GM18951 (cell line): Measurements from ENCODE around the gene SLC26A3.

ENCODE experiments used
- POLR2A ChIP-seq: IDR thresholded peaks from 4 replicates; pipeline ENCODE4 v1.6.1; 2011; ENCODE audit warnings: mild to moderate bottlenecking; ENCODE audit not compliant: insufficient read length, insufficient read depth; ENCODE audit errors: extremely low read depth
- in situ Hi-C: fragments of 300-500 bp; cut with MboI; formaldehyde crosslinking; loops from one replicate; pipeline ENCODE4 v1.12.0; 2022; ENCODE audit warnings: low sequenced_read_pairs, mixed read lengths, inconsistent platforms; ENCODE audit not compliant: unreplicated experiment

Gene SLC26A3

DNA sequence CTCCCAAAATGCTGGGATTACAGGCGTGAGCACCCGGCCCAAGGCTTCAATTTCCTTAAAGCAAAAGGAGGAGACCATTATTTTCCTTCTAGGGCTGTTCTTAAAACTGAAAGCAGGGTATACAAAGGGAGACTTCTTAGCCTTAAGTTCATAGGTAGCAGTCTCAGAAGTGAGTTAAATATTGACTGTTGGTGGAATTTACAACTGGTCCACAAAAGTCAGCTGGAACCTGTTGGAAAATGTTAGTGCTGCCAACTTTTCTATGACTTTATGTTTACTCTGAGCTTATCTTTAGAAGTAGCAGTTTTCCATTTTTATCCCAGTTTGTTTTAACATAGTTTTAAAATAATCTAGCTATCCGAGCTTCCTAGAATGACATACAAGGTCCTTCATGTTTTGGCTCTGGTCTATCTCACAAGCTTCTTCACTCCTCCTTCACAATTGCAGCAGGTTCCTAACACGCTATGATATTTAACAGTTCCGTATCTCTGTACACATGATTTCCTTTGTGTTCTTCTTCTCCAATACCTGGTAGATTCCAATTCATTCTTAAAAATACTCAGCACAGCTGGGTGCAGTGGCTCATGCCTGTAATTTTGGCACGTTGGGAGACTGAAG lies 3.3 kb downstream of the SLC26A3 start:
- no peak for TF ChIP-seq POLR2A
- in situ Hi-C loops = no loop called here

DNA sequence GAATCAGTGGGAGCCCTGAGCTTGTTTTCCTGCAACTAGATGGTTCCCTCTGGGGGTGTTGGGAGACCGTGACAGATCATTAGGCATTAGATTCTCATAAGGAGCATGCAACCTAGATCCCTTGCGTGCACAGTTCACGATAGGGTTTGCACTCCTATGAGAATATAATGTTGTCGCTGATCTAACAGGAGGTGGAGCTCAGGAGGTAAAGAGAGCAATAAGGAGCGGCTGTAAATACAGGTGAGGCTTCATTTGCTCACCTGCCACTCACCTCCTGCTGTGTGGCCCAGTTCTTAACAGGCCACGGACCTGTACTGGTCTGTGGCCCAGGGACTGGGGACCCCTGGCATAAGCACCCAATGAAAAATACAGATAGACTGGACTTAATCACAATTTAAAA lies 10.7 kb downstream of the SLC26A3 start:
- no peak for TF ChIP-seq POLR2A
- in situ Hi-C loops = no loop called here

DNA sequence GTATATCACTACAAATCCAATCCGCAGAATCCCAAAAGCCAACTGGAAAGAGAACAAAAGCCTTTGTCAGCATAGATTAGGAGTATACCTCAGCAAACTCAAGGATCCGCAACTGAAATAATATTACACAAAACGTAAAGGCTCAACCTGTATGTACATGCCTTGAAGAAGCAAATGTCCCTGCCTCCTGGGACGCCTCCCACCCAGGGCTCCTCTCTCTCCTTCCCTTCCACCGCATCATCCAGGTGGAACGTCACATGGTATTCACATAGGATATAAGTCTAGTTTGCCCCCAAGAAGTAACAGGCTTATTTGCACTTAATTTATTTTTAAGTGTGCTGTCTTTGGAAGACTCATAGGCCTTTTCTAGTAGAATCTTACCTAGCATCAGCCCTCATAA lies 13.4 kb downstream of the SLC26A3 start:
- in situ Hi-C loops = no loop called here

DNA sequence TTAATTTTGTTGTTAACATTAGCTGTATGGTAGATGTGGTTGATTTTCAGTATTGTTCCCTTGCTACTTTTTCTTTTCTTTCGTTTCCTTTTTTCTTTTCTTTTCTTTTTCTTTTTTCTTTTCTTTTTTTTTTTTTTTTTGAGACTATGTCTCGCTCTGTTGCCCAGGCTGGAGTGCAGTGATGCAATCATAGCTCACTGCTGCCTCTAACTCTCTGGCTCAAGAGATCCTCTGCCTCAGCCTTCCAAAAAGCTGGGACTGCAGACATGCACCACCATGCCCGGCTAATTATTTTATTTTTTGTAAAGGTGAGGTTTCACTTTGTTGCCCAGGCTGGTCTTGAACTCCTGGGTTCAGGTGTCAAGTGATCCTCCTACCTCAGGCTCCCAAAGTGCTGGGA lies 14.4 kb downstream of the SLC26A3 start:
- in situ Hi-C loops = no loop called here

More for the DNA sequence above, 13.4 kb downstream of the SLC26A3 start:
- no peak for TF ChIP-seq POLR2A

DNA sequence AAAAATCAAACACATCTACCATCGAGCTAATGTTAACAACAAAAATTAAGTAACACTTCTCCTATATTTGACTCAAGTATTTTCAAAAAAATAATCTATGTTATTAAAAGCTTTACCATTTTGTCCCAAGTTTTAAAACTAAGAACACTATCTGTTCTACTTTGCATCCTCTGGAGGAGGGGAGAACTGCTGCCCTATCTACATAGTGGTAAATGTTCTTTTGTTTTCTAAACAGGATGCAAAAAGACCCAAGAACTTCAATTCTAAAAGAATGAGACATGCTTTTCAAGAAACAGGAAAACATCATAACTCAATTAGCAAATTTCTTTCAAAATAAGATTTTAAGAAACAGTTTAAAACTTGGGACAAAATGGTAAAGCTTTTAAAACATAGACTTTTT lies 14.8 kb downstream of the SLC26A3 start:
- in situ Hi-C loops = no loop called here
- no peak for TF ChIP-seq POLR2A

More for the DNA sequence above, 14.4 kb downstream of the SLC26A3 start:
- no peak for TF ChIP-seq POLR2A

DNA sequence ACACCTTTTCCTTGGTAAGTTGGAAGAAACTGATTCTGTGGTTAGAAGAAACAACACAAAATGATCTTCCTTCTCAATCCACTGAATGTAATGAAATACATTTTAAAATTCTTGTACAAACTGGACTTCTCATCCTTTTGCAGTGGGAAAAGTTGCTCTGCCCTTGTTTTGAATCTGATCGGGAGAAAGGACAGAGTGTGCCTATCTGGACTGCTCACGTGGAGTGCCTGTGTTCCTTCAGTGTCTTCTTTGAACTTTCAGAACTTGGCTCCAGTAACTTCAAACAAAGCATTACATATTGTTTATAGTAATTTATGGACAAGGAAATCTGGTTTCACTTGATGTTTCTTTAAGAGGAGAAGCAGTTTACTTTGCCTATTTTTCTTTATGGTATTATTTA lies 17.1 kb downstream of the SLC26A3 start:
- TF ChIP-seq POLR2A = no peak
- in situ Hi-C loops = no loop called here

DNA sequence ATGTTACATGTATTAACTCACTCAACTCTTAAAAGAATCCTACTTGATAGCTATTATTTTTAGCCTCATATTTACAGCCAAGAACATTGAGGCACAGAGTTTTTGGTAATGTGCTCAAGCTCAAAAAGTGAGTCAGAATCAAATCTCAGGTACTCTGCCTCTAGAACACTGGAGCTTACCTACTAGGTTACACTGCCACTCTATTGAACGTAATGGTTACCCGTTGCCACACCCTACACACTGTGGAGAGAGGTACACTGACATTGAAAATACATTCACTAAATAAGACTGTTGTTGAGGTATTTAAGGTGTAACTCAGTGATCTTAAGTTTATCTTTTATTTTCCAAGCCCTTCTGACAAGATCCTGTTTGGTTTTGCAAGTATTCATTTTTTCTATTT lies 17.9 kb downstream of the SLC26A3 start:
- TF ChIP-seq POLR2A = no peak
- in situ Hi-C loops = no loop called here

DNA sequence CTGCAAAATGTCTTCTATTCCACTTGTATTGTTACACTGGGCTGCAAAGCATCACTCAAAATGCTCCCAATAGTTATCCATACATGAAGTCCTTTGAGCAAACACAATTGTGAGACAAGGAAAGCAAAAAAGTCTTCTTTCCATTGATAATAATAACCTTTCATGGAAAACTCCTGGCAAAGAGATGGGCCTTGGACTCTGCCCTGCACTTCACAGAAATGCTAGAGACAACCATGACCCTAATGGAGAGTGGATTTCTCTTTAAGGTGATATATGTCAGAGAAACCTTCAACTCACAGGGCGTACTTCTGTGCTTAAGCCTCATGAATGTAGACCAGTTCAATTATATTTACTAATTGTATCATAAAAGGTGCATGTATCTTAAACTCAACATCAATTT lies 19.4 kb downstream of the SLC26A3 start:
- in situ Hi-C loops = no loop called here
- no peak for TF ChIP-seq POLR2A

DNA sequence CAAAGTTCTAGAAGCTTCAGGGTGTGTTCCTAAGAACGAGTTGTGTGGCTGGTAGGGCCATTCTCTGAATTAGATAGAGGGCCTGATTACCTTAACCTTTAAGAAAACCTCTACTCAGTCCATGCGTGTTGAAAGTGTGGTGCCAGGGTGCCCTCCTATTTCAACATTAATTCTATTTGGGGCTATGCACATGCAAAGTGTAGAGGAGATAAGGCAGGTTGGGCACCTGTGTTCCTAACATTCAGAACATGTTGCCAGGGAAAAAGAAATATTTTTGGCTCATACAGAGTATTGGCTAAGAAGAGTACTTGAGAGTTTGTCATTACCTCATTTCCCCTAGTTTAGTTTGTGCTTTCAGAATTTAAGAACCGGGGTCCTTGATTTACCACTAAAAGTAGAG lies 20.6 kb downstream of the SLC26A3 start:
- in situ Hi-C loops = no loop called here
- TF ChIP-seq POLR2A = no peak

DNA sequence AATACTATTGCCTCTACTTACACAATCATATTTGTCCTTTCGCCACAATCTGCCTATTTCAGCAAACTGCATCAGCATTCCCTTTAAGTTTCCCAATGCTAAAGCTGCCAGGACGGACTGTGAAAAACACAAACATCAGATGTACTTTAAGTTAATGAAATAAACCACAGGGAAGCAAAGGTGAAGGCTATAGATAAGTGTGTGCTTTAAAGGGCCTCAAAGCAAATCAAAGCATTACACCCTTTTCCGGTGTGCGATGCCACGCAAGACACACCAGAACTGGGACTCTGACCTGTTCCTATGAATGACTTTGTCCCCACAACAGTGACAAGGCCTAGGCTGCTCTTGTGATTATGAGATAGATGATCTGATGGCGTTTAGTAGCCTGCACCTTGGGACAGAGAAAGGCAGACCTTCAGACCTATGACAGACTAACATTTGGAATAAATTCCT lies 23.4 kb downstream of the SLC26A3 start:
- no peak for TF ChIP-seq POLR2A
- in situ Hi-C loops = no loop called here

DNA sequence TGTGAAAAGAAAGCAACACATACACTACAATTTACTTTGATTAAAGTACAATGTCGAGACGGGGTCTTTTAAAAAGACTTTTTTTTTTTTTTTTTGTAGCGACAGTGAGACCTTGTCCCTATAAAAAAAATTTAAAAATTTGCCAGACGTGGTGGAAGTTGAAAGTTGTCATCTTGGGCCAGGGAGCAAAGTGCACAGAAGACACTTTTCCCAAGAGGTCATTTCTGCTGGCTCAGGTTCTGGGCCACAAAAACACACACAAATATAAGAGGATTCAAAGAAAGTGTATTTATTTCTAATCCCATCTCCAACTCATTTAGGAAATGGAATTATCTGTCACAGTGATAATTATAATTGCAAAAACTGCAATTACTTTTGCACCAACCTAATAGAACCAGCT lies 24.7 kb downstream of the SLC26A3 start:
- in situ Hi-C loops = no loop called here
- TF ChIP-seq POLR2A = no peak

DNA sequence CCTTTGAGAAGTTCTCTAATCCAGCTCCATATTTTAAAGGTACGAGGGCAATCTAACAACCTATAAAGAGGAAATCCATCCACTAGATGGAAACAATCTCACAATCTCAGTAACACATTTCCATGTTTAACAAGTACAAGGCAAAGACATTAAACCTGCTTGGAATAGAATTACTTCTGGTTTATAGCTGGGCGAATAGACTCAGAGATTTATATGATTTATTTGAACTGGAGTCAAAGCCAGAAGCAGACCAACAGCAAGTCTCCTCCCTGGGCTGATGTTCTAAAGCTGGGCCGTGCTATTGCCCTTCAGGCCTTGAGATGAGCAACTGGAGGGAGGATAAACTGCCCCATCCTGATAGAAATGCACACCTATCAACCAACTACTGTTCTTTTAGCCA lies 25.3 kb downstream of the SLC26A3 start:
- in situ Hi-C loops = no loop called here

DNA sequence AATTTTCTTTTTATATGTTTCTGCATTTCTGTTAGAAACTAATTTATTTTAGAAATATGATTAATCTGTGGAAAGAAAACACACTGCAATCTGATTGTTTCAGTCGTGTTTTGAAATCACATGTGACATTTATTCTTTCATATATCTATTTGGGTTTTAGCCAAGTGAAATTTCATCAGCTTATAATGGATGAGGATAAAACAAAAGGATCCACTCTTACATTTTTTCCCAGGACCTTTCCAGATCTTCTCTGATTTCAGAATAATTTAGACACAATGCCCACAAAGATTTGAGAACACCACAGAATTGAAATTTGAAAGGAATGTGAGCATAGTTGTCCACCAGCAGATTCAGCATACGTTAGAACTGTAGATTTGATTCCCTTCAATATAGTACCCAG lies 30.0 kb downstream of the SLC26A3 start:
- in situ Hi-C loops = no loop called here
- no peak for TF ChIP-seq POLR2A

More for the DNA sequence above, 25.3 kb downstream of the SLC26A3 start:
- no peak for TF ChIP-seq POLR2A

DNA sequence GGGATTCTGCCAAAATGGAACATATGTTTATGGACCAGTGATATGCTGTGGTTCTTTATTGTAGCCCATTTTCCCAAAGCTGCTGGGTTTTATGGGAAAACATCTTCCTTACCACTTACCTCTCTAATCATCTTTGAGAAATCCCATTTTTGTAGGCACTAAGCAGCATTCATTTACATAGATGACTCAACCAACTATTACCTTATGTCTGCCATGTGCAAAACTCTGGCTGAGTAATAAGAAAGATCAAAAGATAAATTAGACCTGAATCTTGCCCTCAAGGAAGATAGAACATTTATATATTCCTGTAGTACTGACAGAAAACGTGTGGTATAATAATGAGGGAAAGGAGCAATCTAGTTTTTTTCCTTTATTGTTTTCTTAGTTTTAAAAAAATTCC lies 34.8 kb downstream of the SLC26A3 start:
- in situ Hi-C loops = no loop called here
- no peak for TF ChIP-seq POLR2A

DNA sequence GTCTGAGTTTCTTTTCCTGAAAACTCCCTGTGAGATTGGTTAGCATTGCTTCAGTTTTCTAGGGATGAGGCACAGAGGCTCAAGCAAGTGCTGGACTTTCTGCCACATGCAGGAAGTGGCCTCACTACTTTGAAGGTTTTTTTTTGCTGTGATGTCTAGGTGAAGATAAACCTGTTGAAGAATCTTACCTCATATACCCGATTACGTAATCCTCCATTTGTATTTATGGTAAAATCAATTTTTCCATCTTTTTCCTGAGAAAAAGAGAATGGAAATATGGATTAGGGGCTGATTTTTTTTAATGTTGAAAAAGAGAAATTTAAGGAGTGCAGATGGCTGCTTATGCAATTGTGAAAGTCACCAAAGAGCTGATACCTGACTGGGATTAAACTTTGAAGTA lies 35.6 kb downstream of the SLC26A3 start:
- in situ Hi-C loops = no loop called here
- no peak for TF ChIP-seq POLR2A
